Measurements from ENCODE around the gene CYB5R2.

GRCh38 chr11:7671347-7672215 lies 1.7 kb downstream of the CYB5R2 start:
- TF ChIP-seq CTCF (IDR thresholded peaks at IDR 0.05; ENCODE audit: low read depth, low read length) (no peak), EZH2phosphoT487 (IDR thresholded peaks at IDR 0.05; ENCODE audit: low read depth) (peak; percentile 32; the same call in 1 of the 2 replicates)
